Bone marrow (tissue), 2 donors: ENCODE measurements around the gene EFCAB6.
"Not testable (repeated sequence)": the region's sequence is repeated elsewhere in the genome, so short reads cannot be mapped to it uniquely, and the experiment has no call there.

Experiments
- DNase-seq, 2 donors: peaks; one replicate each; lab custom pipeline; 2025; lab: John Stamatoyannopoulos, UW

The EFCAB6 gene

DNA sequence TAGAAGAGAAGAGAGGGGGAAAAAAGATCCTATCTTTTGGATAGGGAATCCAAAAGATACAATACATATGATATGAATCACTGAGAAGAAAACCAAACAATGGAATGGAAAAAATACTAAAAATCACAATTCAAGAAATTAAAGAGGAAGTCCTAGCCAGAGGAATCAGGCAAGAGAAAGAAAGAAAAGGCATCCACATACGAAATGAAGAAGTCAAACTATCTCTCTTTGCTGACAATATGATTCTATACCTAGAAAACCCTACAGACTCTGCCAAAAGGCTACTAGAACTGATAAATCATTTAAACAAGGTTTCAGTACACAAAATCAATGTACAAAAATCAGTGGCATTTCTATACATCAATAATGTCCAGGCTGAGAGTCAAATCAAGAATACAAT lies 91.4 kb downstream of the EFCAB6 start:
- DNase-seq: no peak

DNA sequence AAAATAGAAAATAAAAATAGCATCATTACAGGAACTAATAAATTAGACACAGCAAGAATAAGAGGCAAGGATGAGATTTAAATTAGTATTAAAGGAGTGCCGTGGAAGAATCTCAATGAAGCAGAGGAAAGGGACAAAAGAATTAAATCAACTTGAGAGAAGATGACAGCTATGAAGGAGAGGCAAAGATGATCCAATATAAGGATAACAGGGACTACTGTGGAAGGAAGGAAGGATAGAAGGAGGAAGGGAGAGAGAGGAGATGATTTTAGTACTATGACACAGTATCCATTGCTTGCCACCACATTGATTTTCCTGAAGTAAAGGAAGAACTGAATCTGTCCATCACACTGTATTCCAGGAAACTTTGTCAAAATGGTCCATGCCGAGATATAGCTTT lies 98.0 kb downstream of the EFCAB6 start:
- no peak for DNase-seq

GRCh38 chr22:43711681-43712080 lies 100.4 kb downstream of the EFCAB6 start:
- DNase-seq: no peak

DNA sequence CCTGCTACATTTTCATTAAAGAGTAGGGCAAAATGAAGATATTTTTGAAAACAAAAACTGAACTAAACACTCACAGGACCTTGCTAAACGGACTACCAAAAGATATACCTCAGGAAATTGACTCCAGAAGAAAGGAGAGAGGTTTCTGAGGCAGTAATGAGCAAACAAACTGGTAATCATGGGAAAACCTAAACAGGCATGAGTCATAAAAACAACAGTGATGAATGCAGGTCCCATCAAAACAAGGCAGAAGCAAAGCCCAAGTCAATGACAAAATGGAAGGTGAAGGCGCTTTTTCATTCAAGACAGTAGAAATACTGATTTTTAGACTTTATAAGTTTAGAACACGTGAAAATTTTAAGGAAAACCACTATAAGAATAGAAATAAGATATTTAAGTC lies 104.5 kb downstream of the EFCAB6 start:
- DNase-seq: no peak

DNA sequence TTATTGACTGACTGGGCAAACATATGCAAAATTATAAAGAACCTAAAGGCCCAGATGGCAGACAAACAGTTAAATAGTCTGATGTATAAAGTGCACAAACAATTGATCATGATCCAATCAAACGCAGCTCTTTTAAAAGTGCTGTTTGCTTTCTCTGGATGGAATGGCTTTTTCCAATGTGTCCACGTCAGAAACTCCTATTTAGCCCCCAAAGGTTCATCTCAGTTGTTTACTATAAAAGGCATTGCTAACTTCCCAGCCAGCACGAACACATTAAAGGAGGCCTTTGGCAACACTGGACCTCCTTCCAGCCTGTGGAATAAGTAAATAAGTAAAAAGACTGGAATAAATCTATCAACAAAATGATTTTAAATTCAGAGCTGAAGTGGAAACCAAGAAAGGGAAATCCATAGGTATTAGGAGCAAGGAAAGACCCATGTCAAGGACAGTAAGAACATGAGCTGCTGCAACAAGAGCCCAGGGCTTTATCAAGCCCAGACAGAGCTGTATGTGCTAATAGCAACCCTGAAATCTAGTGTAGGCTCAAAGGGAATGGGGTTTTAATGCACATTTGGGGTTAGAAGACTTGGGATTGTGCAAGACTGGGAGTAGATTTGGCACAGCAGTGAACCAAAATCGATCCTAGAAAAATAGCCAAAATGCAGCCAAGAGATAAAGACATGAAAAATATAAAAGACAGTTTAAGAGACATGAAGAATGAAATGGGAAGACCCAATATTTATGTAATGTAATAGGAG lies 105.4 kb downstream of the EFCAB6 start:
- DNase-seq: no peak

DNA sequence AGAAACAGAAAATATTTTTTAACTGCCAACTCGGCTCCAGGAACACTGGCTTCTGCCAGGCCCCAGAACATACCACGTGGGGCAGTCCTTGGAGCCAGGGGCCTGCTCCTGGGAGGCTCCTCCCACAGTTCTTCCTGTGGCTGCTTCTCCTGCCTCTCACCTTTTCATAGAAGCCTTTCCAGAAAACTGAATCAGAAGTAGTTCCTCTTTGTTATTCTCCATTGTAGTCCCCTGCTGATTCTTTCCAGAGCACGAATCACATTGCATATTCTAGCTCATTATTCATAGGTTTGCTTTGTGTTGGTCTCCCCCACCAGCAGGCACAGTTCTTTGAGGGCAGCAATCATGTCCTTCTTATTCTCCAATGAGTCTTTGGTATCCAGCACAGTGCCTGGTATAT lies 106.0 kb downstream of the EFCAB6 start:
- DNase-seq: no peak

DNA sequence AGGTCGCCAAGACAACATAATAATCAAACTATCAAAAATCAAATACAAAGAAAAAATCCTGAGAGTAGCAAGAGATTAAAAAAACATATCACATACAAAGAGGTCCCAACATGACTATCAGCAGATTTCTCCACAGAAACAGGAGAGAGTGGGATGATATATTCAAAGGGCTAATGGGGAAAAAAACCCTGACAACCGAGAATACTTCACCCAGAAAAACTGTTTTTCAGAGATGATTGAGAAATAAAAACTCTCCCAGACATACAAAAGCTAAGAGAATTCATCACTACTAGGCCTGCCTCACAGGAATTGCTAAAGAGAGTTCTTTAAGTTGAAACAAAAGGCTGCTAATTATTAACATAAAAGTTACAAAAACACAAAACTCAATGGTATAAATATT lies 108.1 kb downstream of the EFCAB6 start:
- DNase-seq: no peak

DNA sequence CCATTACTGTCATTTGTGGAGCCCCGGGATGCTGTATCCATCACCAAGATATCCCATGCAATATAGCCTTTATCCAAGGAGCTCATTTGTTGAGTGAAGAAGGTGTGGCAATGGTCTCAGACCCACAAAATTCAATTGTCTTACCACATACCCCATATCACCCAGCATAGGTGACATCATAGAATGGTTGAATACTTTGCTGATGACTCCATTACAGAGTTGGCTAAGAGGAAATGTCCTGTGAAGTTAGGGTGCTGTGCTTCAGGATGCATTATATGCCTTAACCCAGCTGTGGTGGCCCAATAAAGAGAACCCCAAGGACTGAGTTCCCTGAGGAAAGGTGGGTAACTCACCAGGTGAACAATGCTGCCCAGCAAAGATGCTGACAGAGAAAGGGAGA lies 113.7 kb downstream of the EFCAB6 start:
- no peak for DNase-seq

GRCh38 chr22:43697894-43698293 lies 114.2 kb downstream of the EFCAB6 start:
- no peak for DNase-seq

GRCh38 chr22:43693249-43693648 lies 118.9 kb downstream of the EFCAB6 start:
- no peak for DNase-seq

GRCh38 chr22:43689356-43689755 lies 122.7 kb downstream of the EFCAB6 start:
- no peak for DNase-seq

- no peak for DNase-seq
These were observed 129.3 kb downstream of the EFCAB6 start for GRCh38 chr22:43682851-43683250.

- DNase-seq: no peak
These were observed 130.3 kb downstream of the EFCAB6 start for GRCh38 chr22:43681731-43682360.

DNA sequence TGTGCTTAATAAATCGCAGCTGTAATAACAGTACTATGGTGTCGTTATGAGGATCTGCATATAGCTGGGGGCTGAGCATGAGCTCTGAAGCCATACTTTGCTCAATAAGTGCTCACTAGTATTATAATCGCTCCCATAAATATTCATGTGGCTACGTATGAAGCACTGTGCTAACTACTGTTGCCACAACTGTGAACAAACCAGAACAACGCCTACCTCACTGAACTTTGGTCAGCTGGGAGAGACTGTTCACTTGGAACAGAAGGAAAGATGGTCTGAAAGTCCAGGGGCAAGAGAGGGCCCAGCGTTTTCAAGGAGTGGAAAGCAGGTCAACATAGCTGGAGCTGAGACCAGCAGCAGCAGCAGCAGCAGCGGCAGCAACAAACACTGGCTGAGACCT lies 141.6 kb downstream of the EFCAB6 start:
- no peak for DNase-seq

DNA sequence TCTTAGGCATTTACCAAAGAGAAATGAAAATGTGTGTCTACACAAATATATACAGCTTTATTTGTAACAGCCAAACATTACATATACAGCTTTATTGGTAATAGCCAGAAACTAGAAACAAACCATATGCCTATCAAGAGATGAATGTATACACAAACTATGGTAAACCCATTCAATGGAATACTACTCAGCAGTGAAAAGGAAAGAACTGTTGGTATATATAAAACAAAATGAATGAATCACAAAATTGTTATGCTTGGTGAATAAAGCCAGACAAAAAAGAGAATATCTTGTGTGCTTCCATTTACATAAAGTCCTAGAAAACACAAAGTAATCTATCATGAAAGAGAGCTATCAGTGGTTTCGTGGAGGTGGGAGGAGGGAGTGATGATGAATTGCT lies 142.9 kb downstream of the EFCAB6 start:
- DNase-seq: no peak

- DNase-seq: no peak
These were observed 144.4 kb downstream of the EFCAB6 start for GRCh38 chr22:43667656-43668055.

DNA sequence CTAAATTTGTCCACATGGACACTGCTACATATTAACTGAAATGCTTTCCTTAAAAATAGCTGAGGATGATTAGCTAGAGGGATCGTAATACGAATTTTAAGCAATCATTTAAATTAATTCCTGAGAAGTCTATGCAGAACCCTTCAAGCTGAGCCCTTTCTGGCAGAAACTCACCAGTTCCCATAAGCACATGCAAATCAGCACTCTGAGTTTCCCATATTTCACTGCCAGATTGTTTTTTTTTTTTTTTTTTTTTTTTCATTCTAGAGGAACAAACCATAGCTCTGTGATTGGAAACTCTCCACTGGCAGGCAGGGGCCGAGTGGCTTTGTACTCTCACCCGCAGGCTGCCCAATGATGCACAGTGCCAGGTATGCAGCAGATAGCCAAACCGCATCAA lies 145.6 kb downstream of the EFCAB6 start:
- no peak for DNase-seq

- DNase-seq: no peak
These were observed 153.3 kb downstream of the EFCAB6 start for GRCh38 chr22:43658823-43659222.

- not testable (repeated sequence) for DNase-seq
These were observed 155.5 kb downstream of the EFCAB6 start for GRCh38 chr22:43656581-43656980.

GRCh38 chr22:43654271-43654670 lies 157.8 kb downstream of the EFCAB6 start:
- no peak for DNase-seq

GRCh38 chr22:43652845-43653244 lies 159.3 kb downstream of the EFCAB6 start:
- DNase-seq: no peak

GRCh38 chr22:43643387-43643786 lies 168.7 kb downstream of the EFCAB6 start:
- DNase-seq: no peak

DNA sequence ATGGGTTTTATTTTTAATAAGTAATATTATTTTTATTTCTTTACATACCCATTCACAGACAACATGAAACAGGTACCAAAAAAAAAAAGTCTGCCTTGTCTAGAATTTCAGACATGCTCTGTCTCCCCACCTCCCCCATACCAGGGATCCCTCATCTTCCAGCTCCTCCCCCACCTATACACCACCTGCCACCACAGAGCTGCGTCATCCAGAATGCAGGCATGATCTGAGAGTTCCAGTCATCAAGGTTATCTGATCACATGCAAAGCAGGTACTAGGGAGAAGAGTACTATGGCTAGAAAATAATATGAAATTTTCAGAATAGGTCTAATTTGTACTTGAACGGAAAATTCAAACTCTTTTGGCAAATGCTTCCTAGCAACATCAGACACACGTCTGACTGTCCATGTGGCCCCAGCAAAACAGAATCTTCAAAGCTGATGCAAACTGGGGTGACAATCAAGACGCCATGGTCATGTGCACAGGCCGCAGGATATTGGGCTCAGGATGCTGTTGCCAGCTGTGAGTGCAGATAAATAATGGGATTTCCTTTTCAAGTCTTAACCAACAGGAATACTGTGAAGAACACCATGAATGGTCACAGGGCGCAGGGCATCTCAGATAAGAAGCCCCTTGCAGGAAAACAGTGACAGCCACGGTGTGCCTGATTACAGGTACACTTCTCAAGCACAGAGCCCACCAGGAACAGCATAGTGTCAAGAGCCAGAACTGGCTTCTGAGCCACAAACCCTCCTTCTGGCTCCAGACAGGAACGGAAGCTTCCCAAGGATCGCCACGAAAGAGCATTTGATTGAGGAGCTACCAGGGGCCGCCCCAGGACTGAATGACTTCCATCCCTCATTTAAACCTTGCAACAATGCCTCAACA lies 169.5 kb downstream of the EFCAB6 start:
- no peak for DNase-seq
